Measurements from ENCODE around the gene SPTSSA.

The SPTSSA gene

GRCh38 chr14:34449819-34450541 lies 12.1 kb downstream of the SPTSSA start:
- TF ChIP-seq CTCF (IDR thresholded peaks at IDR 0.05; ENCODE audit: borderline replicate concordance, control extremely low read depth, extremely low read depth, insufficient read depth, missing control alignments), result no peak
- no peak for DNase-seq (ENCODE audit: low spot score)
- in situ Hi-C loops (cut with MboI; ENCODE audit: low sequenced_read_pairs, unreplicated experiment), result no loop called here

- in situ Hi-C loops (cut with MboI; ENCODE audit: low sequenced_read_pairs, unreplicated experiment), result no loop called here
- no peak for TF ChIP-seq CTCF (IDR thresholded peaks at IDR 0.05; ENCODE audit: borderline replicate concordance, control extremely low read depth, extremely low read depth, insufficient read depth, missing control alignments)
- no peak for DNase-seq (ENCODE audit: low spot score)
Observed at GRCh38 chr14:34439090-34439489, 22.9 kb downstream of the SPTSSA start.

- no peak for TF ChIP-seq CTCF (IDR thresholded peaks at IDR 0.05; ENCODE audit: borderline replicate concordance, control extremely low read depth, extremely low read depth, insufficient read depth, missing control alignments)
Observed at GRCh38 chr14:34438438-34438837, 23.6 kb downstream of the SPTSSA start.

GRCh38 chr14:34437729-34438080 lies 24.3 kb downstream of the SPTSSA start:
- TF ChIP-seq CTCF (IDR thresholded peaks at IDR 0.05; ENCODE audit: borderline replicate concordance, control extremely low read depth, extremely low read depth, insufficient read depth, missing control alignments), result no peak
- in situ Hi-C loops (cut with MboI; ENCODE audit: low sequenced_read_pairs, unreplicated experiment), result no loop called here
- DNase-seq (ENCODE audit: low spot score), result no peak

More at GRCh38 chr14:34438438-34438837, 23.6 kb downstream of the SPTSSA start:
- in situ Hi-C loops (cut with MboI; ENCODE audit: low sequenced_read_pairs, unreplicated experiment), result no loop called here
- no peak for DNase-seq (ENCODE audit: low spot score)

- TF ChIP-seq CTCF (IDR thresholded peaks at IDR 0.05; ENCODE audit: borderline replicate concordance, control extremely low read depth, extremely low read depth, insufficient read depth, missing control alignments), result no peak
- DNase-seq (ENCODE audit: low spot score), result no peak
- in situ Hi-C loops (cut with MboI; ENCODE audit: low sequenced_read_pairs, unreplicated experiment), result no loop called here
Observed at GRCh38 chr14:34436960-34437728, 24.9 kb downstream of the SPTSSA start.

- DNase-seq (ENCODE audit: low spot score), result no peak
- in situ Hi-C loops (cut with MboI; ENCODE audit: low sequenced_read_pairs, unreplicated experiment), result no loop called here
- no peak for TF ChIP-seq CTCF (IDR thresholded peaks at IDR 0.05; ENCODE audit: borderline replicate concordance, control extremely low read depth, extremely low read depth, insufficient read depth, missing control alignments)
Observed at GRCh38 chr14:34436118-34436905, 25.7 kb downstream of the SPTSSA start.
